Activated CD4-positive, alpha-beta T cell treated with anti-CD3 and anti-CD28 coated beads for 24 hours (primary cell): ENCODE measurements around the gene NBPF1.
"Not testable (repeated sequence)": the region's sequence is repeated elsewhere in the genome, so short reads cannot be mapped to it uniquely, and the experiment has no call there.

ENCODE experiments used
- DNase-seq, 2 donors: peaks; one replicate each; pipeline ENCODE4 v3.0.0-alpha.2; 2020; ENCODE audit warnings: low read depth in 2 of 2

NBPF1 gene

GRCh38 chr1:16605532-16606505 is 7.5 kb downstream of the NBPF1 start:
- no peak for DNase-seq

- no peak for DNase-seq
Measured at GRCh38 chr1:16605213-16605525, 8.2 kb downstream of the NBPF1 start.

- DNase-seq, result not testable (repeated sequence)
Measured at GRCh38 chr1:16604514-16605212, 8.7 kb downstream of the NBPF1 start.

GRCh38 chr1:16603623-16604022 is 9.7 kb downstream of the NBPF1 start:
- not testable (repeated sequence) for DNase-seq

- not testable (repeated sequence) for DNase-seq
Measured at GRCh38 chr1:16602336-16603011, 10.9 kb downstream of the NBPF1 start.

GRCh38 chr1:16600855-16601786 is 12.2 kb downstream of the NBPF1 start:
- DNase-seq, result not testable (repeated sequence)

GRCh38 chr1:16599326-16599725 is 14.0 kb downstream of the NBPF1 start:
- not testable (repeated sequence) for DNase-seq

- DNase-seq, result not testable (repeated sequence)
Measured at GRCh38 chr1:16595216-16595615, 18.1 kb downstream of the NBPF1 start.

GRCh38 chr1:16591845-16592244 is 21.5 kb downstream of the NBPF1 start:
- DNase-seq, result not testable (repeated sequence)

- DNase-seq, result not testable (repeated sequence)
Measured at GRCh38 chr1:16588081-16588480, 25.3 kb downstream of the NBPF1 start.

- DNase-seq, result not testable (repeated sequence)
Measured at GRCh38 chr1:16587639-16588038, 25.7 kb downstream of the NBPF1 start.

GRCh38 chr1:16565324-16565723 is 48.0 kb downstream of the NBPF1 start:
- not testable (repeated sequence) for DNase-seq

- DNase-seq, result not testable (repeated sequence)
Measured at GRCh38 chr1:16561035-16561434, 52.3 kb downstream of the NBPF1 start.

GRCh38 chr1:16560498-16560897 is 52.9 kb downstream of the NBPF1 start:
- not testable (repeated sequence) for DNase-seq

GRCh38 chr1:16559688-16560087 is 53.7 kb downstream of the NBPF1 start:
- not testable (repeated sequence) for DNase-seq

GRCh38 chr1:16557034-16557433 is 56.3 kb downstream of the NBPF1 start:
- DNase-seq, result not testable (repeated sequence)

- not testable (repeated sequence) for DNase-seq
Measured at GRCh38 chr1:16553244-16553643, 60.1 kb downstream of the NBPF1 start.

- DNase-seq, result not testable (repeated sequence)
Measured at GRCh38 chr1:16550212-16550918, 63.0 kb downstream of the NBPF1 start.

GRCh38 chr1:16549545-16549944 is 63.8 kb downstream of the NBPF1 start:
- not testable (repeated sequence) for DNase-seq

- DNase-seq, result not testable (repeated sequence)
Measured at GRCh38 chr1:16547502-16548241, 65.7 kb downstream of the NBPF1 start.
